Measurements from ENCODE around the gene SORCS2.

GRCh38 chr4:7516773-7517144, 324.4 kb downstream of the SORCS2 start:
- no peak for TF ChIP-seq CTCF (IDR thresholded peaks at IDR 0.05)
- no peak for TF ChIP-seq EZH2 (IDR thresholded peaks at IDR 0.05; ENCODE audit: borderline replicate concordance, insufficient read depth, low read depth, low read length, poor library complexity, severe bottlenecking)
